ENCODE data around the gene TUBD1.

The TUBD1 gene

GRCh38 chr17:59914274-59914854 is 21.6 kb upstream of the TUBD1 start:
- peak; percentile 86 for ATAC-seq
- TF ChIP-seq OSR1 (CRISPR knock-in tag; IDR thresholded peaks at IDR 0.05) (no peak), ZC3H10 (CRISPR knock-in tag; IDR thresholded peaks at IDR 0.05) (no peak), ZNF70 (CRISPR knock-in tag; IDR thresholded peaks at IDR 0.05) (no peak), RARB (CRISPR knock-in tag; IDR thresholded peaks at IDR 0.05) (no peak), ARNTL (CRISPR knock-in tag; IDR thresholded peaks at IDR 0.05; ENCODE audit: borderline replicate concordance, low read depth) (no peak), ISL1 (CRISPR knock-in tag; IDR thresholded peaks at IDR 0.05) (no peak), ESRRG (CRISPR knock-in tag; IDR thresholded peaks at IDR 0.05) (no peak), ZNF8 (CRISPR knock-in tag; IDR thresholded peaks at IDR 0.05) (no peak), SNAI2 (CRISPR knock-in tag; IDR thresholded peaks at IDR 0.05) (no peak), POU6F1 (CRISPR knock-in tag; IDR thresholded peaks at IDR 0.05; ENCODE audit: borderline replicate concordance, low read depth) (no peak)
- TF ChIP-seq, protein P1, sequence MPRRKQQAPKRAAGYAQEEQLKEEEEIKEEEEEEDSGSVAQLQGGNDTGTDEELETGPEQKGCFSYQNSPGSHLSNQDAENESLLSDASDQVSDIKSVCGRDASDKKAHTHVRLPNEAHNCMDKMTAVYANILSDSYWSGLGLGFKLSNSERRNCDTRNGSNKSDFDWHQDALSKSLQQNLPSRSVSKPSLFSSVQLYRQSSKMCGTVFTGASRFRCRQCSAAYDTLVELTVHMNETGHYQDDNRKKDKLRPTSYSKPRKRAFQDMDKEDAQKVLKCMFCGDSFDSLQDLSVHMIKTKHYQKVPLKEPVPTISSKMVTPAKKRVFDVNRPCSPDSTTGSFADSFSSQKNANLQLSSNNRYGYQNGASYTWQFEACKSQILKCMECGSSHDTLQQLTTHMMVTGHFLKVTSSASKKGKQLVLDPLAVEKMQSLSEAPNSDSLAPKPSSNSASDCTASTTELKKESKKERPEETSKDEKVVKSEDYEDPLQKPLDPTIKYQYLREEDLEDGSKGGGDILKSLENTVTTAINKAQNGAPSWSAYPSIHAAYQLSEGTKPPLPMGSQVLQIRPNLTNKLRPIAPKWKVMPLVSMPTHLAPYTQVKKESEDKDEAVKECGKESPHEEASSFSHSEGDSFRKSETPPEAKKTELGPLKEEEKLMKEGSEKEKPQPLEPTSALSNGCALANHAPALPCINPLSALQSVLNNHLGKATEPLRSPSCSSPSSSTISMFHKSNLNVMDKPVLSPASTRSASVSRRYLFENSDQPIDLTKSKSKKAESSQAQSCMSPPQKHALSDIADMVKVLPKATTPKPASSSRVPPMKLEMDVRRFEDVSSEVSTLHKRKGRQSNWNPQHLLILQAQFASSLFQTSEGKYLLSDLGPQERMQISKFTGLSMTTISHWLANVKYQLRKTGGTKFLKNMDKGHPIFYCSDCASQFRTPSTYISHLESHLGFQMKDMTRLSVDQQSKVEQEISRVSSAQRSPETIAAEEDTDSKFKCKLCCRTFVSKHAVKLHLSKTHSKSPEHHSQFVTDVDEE (CRISPR knock-in tag; IDR thresholded peaks at IDR 0.05): no peak
- TF ChIP-seq, protein P2, sequence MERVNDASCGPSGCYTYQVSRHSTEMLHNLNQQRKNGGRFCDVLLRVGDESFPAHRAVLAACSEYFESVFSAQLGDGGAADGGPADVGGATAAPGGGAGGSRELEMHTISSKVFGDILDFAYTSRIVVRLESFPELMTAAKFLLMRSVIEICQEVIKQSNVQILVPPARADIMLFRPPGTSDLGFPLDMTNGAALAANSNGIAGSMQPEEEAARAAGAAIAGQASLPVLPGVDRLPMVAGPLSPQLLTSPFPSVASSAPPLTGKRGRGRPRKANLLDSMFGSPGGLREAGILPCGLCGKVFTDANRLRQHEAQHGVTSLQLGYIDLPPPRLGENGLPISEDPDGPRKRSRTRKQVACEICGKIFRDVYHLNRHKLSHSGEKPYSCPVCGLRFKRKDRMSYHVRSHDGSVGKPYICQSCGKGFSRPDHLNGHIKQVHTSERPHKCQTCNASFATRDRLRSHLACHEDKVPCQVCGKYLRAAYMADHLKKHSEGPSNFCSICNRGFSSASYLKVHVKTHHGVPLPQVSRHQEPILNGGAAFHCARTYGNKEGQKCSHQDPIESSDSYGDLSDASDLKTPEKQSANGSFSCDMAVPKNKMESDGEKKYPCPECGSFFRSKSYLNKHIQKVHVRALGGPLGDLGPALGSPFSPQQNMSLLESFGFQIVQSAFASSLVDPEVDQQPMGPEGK (CRISPR knock-in tag; IDR thresholded peaks at IDR 0.05; ENCODE audit: borderline replicate concordance): no peak

DNA sequence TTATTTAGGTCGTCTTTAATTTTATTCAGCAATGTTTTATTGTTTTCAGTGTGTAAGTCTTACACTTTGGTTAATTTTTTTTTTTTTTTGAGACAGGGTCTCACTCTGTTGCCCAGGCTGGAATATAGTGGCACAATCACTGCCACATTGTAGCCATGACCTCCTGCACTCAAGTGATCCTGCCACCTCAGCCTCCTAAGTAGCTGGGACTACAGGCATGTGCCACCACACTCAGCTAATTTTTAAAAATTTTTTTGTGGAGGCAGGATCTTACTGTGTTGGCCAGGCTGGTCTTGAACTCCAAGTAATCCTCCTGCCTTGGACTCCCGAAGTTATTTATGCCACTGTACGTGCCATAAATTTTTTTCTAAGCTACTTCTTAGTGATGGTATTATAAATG is 14.7 kb upstream of the TUBD1 start:
- TF ChIP-seq RARB (CRISPR knock-in tag; IDR thresholded peaks at IDR 0.05): no peak
- TF ChIP-seq CSRNP3 (CRISPR knock-in tag; IDR thresholded peaks at IDR 0.05): no peak
- TF ChIP-seq ZC3H10 (CRISPR knock-in tag; IDR thresholded peaks at IDR 0.05): no peak
- TF ChIP-seq, protein P3, sequence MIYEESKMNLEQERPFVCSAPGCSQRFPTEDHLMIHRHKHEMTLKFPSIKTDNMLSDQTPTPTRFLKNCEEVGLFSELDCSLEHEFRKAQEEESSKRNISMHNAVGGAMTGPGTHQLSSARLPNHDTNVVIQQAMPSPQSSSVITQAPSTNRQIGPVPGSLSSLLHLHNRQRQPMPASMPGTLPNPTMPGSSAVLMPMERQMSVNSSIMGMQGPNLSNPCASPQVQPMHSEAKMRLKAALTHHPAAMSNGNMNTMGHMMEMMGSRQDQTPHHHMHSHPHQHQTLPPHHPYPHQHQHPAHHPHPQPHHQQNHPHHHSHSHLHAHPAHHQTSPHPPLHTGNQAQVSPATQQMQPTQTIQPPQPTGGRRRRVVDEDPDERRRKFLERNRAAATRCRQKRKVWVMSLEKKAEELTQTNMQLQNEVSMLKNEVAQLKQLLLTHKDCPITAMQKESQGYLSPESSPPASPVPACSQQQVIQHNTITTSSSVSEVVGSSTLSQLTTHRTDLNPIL (CRISPR knock-in tag; IDR thresholded peaks at IDR 0.05; ENCODE audit: low read depth): no peak
- no peak for TF ChIP-seq BACH2 (CRISPR knock-in tag; IDR thresholded peaks at IDR 0.05; ENCODE audit: borderline replicate concordance)
- no peak for TF ChIP-seq PPARA (CRISPR knock-in tag; IDR thresholded peaks at IDR 0.05; ENCODE audit: borderline replicate concordance)
- no peak for TF ChIP-seq ZFP30 (CRISPR knock-in tag; IDR thresholded peaks at IDR 0.05)
- TF ChIP-seq ISL1 (CRISPR knock-in tag; IDR thresholded peaks at IDR 0.05): no peak
- no peak for ATAC-seq

DNA sequence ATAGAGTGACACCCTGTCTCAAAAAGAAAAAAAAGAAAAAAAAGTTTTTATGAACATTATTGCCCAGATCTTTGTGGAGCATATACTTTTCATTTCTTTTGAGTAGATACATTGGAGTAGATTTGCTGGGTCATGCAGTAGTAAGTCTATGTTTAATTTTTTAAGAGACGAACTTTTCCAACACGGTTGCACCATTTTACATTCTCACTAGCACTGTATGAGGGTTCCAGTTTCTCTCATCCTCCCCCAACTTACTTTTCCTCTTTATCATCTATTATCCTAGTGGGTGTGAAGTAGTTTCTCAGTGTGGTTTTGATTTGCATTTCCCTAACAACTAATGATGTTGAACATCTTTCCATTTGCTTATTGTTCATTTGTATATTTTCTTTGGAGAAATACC is 10.7 kb upstream of the TUBD1 start:
- ATAC-seq: no peak
- TF ChIP-seq ZC3H10 (CRISPR knock-in tag; IDR thresholded peaks at IDR 0.05): no peak
- TF ChIP-seq, protein P3 (CRISPR knock-in tag; IDR thresholded peaks at IDR 0.05; ENCODE audit: low read depth): no peak
- no peak for TF ChIP-seq ZFP3 (CRISPR knock-in tag; IDR thresholded peaks at IDR 0.05)
- no peak for TF ChIP-seq OSR1 (CRISPR knock-in tag; IDR thresholded peaks at IDR 0.05)
- TF ChIP-seq SNAI2 (CRISPR knock-in tag; IDR thresholded peaks at IDR 0.05): no peak
- TF ChIP-seq, protein P2 (CRISPR knock-in tag; IDR thresholded peaks at IDR 0.05; ENCODE audit: borderline replicate concordance): no peak
- no peak for TF ChIP-seq ZNF70 (CRISPR knock-in tag; IDR thresholded peaks at IDR 0.05)
- TF ChIP-seq BACH2 (CRISPR knock-in tag; IDR thresholded peaks at IDR 0.05; ENCODE audit: borderline replicate concordance): no peak
- no peak for TF ChIP-seq TCF4 (CRISPR knock-in tag; IDR thresholded peaks at IDR 0.05; ENCODE audit: borderline replicate concordance)
- no peak for TF ChIP-seq ESRRG (CRISPR knock-in tag; IDR thresholded peaks at IDR 0.05)
- no peak for TF ChIP-seq ZFP30 (CRISPR knock-in tag; IDR thresholded peaks at IDR 0.05)
- no peak for TF ChIP-seq GLIS3 (CRISPR knock-in tag; IDR thresholded peaks at IDR 0.05)
- TF ChIP-seq, protein P1 (CRISPR knock-in tag; IDR thresholded peaks at IDR 0.05): no peak

Measured in SK-N-SH treated with all-trans-retinoic acid at 6 μM for 48 hours (cell line).